MCF 10A (cell line): Measurements from ENCODE around the gene FPR3. TPM values are rescaled to one million over a fixed set of nuclear protein-coding genes. Genes with fewer than 3 reads are reported as not detected.

Experiments used
- BruUV-seq: library from RNA; stranded (reverse); fragments of 400-500 nt; replicated peaks from 2 replicates; lab custom pipeline; 2021; lab: Mats Ljungman, UMichigan
- CTCF ChIA-PET: fragments of 300-600 bp; sonication (Branson Sonifier 250); formaldehyde crosslinking; extraction: SDS; loops from one replicate; lab custom pipeline; 2021; ENCODE audit warnings: antibody characterized with exemption, inconsistent platforms; lab: Yijun Ruan, JAX
- POLR2A ChIA-PET: fragments of 300-600, 350-650 bp; sonication (Branson Sonifier 250); formaldehyde crosslinking; extraction: SDS; loops from one replicate; lab custom pipeline; 2020; ENCODE audit warnings: antibody characterized with exemption, inconsistent platforms; lab: Yijun Ruan, JAX
- DNase-seq: peaks from one replicate; pipeline ENCODE4 v3.0.0-alpha.2; 2018; ENCODE audit not compliant: unreplicated experiment
- H3K27ac Mint-ChIP-seq: one replicate; pipeline ENCODE4 v1.8.0; 2022; ENCODE audit warnings: mild to moderate bottlenecking, low read depth, mixed read lengths; ENCODE audit not compliant: unreplicated experiment
- H3K27me3 Mint-ChIP-seq: one replicate; pipeline ENCODE4 v1.8.0; 2022; ENCODE audit warnings: mixed read lengths; ENCODE audit not compliant: insufficient read depth, unreplicated experiment
- H3K36me3 Mint-ChIP-seq: one replicate; pipeline ENCODE4 v1.8.0; 2022; ENCODE audit warnings: mild to moderate bottlenecking, moderate library complexity, mixed read lengths; ENCODE audit not compliant: insufficient read depth, unreplicated experiment
- H3K4me1 Mint-ChIP-seq: one replicate; pipeline ENCODE4 v1.8.0; 2022; ENCODE audit warnings: mixed read lengths; ENCODE audit not compliant: insufficient read depth, unreplicated experiment
- H3K4me3 Mint-ChIP-seq: one replicate; pipeline ENCODE4 v1.8.0; 2022; ENCODE audit warnings: mild to moderate bottlenecking, moderate library complexity, mixed read lengths; ENCODE audit not compliant: unreplicated experiment
- H3K9me3 Mint-ChIP-seq: one replicate; pipeline ENCODE4 v1.8.0; 2022; ENCODE audit warnings: mixed read lengths; ENCODE audit not compliant: unreplicated experiment
- intact Hi-C: fragments of 100-400 bp; cut with micrococcal nuclease; formaldehyde crosslinking; loops from 2 replicates; pipeline ENCODE4 v1.14.1; 2022
- total RNA-seq: library from RNA; stranded (reverse); gene quantifications from 2 replicates; pipeline ENCODE4 v1.2.3, GENCODE V29; 2022
- TF ChIP-seq, protein P1 (sequence below): fragments of 200-600 bp; IDR thresholded peaks from one replicate; pipeline ENCODE4 v1.8.0; 2022; ENCODE audit warnings: antibody characterized with exemption, mild to moderate bottlenecking; ENCODE audit not compliant: unreplicated experiment

Gene FPR3
- total RNA-seq, 1 experiment from 2014 or later = not detected

DNA sequence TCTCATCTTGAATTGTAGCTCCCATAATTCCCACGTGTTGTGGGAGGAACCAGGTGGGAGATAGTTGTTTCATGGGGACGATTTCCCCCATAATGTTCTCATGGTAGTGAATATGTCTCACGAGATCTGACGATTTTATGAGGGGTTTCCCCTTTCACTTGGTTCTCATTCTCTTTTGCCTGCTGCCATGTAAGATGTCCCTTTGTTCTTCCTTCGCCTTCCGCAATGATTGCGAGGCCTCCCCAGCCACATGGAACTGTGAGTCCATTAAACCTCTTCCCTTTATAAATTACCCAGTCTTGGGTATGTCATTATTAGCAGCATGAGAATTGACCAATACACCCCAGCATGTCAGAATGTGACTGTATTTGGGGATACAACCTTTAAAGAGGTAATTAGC lies 39.4 kb upstream of the FPR3 start:
- no peaks in the 10 kb centered on the region for H3K9me3 Mint-ChIP-seq
- no peaks in the 10 kb centered on the region for H3K27me3 Mint-ChIP-seq
- no peak overlapping the region for H3K27ac Mint-ChIP-seq
- no peak for DNase-seq
- H3K36me3 Mint-ChIP-seq = no peaks in the 10 kb centered on the region
- TF ChIP-seq, protein P1, sequence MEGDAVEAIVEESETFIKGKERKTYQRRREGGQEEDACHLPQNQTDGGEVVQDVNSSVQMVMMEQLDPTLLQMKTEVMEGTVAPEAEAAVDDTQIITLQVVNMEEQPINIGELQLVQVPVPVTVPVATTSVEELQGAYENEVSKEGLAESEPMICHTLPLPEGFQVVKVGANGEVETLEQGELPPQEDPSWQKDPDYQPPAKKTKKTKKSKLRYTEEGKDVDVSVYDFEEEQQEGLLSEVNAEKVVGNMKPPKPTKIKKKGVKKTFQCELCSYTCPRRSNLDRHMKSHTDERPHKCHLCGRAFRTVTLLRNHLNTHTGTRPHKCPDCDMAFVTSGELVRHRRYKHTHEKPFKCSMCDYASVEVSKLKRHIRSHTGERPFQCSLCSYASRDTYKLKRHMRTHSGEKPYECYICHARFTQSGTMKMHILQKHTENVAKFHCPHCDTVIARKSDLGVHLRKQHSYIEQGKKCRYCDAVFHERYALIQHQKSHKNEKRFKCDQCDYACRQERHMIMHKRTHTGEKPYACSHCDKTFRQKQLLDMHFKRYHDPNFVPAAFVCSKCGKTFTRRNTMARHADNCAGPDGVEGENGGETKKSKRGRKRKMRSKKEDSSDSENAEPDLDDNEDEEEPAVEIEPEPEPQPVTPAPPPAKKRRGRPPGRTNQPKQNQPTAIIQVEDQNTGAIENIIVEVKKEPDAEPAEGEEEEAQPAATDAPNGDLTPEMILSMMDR = no peak
- POLR2A ChIA-PET = no interaction called here
- BruUV-seq = no TSS peak
- intact Hi-C loops = no loop called here
- H3K4me1 Mint-ChIP-seq = peaks cover 18% of the 10 kb centered on the region
- no peak overlapping the region for H3K4me3 Mint-ChIP-seq
- CTCF ChIA-PET = interaction anchor here (0.6 to 1.0 kb wide), 3 partner anchors 19 to 428 kb away, joined by 3 to 4 read pairs (median 4); no protein-coding TSS in a partner anchor

DNA sequence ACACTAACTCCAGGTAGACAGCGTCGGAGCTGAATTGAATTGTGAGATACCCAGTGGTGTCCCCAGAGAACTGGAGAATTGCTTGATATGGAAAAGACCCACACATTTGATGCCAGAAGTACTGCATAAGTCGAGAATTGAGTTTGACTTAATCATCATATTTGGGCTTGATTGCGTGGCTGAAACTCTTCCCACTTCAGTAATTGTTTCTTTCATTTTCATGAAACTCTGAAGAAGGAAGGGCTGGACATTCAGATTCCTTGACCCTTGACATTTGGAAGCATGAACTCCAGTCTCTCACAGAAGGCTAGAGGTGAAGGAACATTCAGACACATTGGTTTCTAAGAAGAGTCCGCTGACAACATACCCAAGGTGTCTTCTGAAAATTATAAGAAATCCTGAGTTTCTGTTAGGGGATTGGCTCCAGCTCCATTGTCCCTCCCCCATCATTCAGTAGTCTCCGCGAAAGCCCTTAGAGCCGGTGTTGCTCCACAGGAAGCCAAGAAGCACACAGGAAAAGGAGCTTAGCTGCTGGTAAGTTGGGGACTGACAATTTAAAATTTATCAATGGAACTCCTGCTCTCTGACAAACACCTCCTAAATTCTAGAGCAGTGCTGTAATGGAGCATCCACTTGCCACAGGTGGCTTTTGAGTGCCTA lies 34.1 kb upstream of the FPR3 start, which contains the start of gene FPR2:
FPR2 (plus strand) TSS at position 484 of the 660 bp plus-strand sequence. CDS start 7,479 bp downstream, outside the sequence.
- H3K36me3 Mint-ChIP-seq = no peaks in the 10 kb centered on the region
- H3K27ac Mint-ChIP-seq = no peak within 1 kb of the TSS
- intact Hi-C loops = no loop called here
- no TSS peak for BruUV-seq
- TF ChIP-seq, protein P1 = no peak
- no peaks in the 10 kb centered on the region for H3K9me3 Mint-ChIP-seq
- H3K4me1 Mint-ChIP-seq = peaks cover 8% of the 10 kb centered on the region
- POLR2A ChIA-PET = no interaction called here
- H3K4me3 Mint-ChIP-seq = no peak within 1 kb of the TSS
- CTCF ChIA-PET = interaction anchor here (2.8 kb wide), 1 partner anchor 17 kb away, joined by 11 read pairs; no protein-coding TSS in a partner anchor
- no peak for DNase-seq
- H3K27me3 Mint-ChIP-seq = peaks cover 16% of the 10 kb centered on the region

DNA sequence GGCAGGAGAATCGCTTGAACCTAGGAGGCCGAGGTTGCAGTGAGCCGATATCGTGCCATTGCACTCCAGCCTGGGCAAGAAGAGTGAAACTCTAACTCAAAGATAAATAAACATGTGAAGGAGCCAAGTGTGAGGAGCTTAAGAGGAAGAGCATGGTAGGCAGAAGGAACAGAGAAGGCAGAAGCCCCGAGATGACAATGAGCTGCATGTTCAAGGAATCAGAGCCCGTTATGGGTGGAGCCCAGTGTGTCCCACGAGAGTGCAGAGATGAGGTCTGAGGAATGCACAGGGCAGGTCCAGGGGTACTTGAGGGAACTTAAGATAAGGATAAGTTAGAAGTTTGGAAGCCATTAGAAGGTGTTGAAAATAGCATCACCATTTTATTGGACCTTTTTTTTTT lies 33.3 kb upstream of the FPR3 start:
- ChIA-PET POLR2A (no interaction called here), CTCF (interaction anchor here (0.9 to 2.8 kb wide), 2 partner anchors 16 to 92 kb away, joined by 3 to 11 read pairs; no protein-coding TSS in a partner anchor)
- H3K27me3 Mint-ChIP-seq = peaks cover 16% of the 10 kb centered on the region
- intact Hi-C loops = no loop called here
- H3K9me3 Mint-ChIP-seq = no peaks in the 10 kb centered on the region
- DNase-seq = no peak
- peaks cover 8% of the 10 kb centered on the region for H3K4me1 Mint-ChIP-seq
- H3K36me3 Mint-ChIP-seq = no peaks in the 10 kb centered on the region
- BruUV-seq = no TSS peak
- TF ChIP-seq, protein P1 = no peak
- no peak overlapping the region for H3K27ac Mint-ChIP-seq
- H3K4me3 Mint-ChIP-seq = no peak overlapping the region

GRCh38 chr19:51765086-51765485 lies 29.9 kb upstream of the FPR3 start:
- no peaks in the 10 kb centered on the region for H3K36me3 Mint-ChIP-seq
- DNase-seq = no peak
- TF ChIP-seq, protein P1 = no peak
- no TSS peak for BruUV-seq
- no peaks in the 10 kb centered on the region for H3K9me3 Mint-ChIP-seq
- H3K4me3 Mint-ChIP-seq = no peak overlapping the region
- H3K4me1 Mint-ChIP-seq = peaks cover 8% of the 10 kb centered on the region
- intact Hi-C loops = no loop called here
- CTCF ChIA-PET = interaction anchor here (0.7 kb wide), 1 partner anchor 13 kb away, joined by 4 read pairs; no protein-coding TSS in a partner anchor
- POLR2A ChIA-PET = interaction anchor here (0.7 to 1.5 kb wide), 3 partner anchors 23 to 61 kb away, joined by 3 read pairs; no protein-coding TSS in a partner anchor
- peaks cover 16% of the 10 kb centered on the region for H3K27me3 Mint-ChIP-seq
- no peak overlapping the region for H3K27ac Mint-ChIP-seq
